ENCODE data around the gene FAM174B.

Gene FAM174B

DNA sequence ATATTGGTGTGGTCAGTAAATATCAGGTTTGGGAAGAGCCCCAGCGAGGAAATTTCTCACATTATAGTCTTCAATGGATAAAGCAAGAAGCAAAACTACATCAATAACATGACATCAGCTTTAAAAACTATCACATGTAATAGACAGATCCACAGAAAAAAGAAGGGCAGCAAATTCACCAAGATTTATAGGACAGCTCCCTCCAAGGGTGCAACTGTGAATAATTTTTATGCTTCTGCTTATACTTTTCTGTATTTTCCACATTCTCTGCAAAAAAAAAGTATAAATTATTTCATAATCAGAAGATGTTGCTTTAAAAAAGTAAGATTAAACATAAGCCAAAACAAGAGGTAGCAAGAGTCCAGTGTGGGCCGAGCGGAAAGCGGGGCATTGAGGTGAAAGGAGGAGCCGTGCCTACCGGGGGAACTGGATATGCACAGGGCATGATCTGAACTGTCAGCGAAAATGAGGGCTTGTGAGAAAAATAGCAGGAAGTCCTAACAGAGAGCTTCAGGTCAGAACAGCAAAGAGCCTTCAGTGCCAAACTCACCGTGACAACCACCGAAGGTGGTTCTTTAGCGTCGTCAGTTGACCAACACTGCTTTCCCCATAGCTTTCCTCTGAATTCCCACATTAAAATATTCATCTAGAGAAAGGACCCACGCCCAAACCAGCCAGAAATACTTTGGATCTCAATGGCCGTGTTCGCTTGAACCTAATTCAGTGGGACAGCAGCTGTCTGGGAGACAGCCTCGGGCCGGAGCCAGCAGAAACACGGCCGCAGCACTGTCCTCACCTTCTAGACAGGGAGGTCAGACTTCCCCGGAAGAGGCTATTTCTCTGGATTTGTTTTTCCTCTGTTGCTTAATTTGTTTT lies 59.8 kb downstream of the FAM174B start:
- TF ChIP-seq, protein P1, sequence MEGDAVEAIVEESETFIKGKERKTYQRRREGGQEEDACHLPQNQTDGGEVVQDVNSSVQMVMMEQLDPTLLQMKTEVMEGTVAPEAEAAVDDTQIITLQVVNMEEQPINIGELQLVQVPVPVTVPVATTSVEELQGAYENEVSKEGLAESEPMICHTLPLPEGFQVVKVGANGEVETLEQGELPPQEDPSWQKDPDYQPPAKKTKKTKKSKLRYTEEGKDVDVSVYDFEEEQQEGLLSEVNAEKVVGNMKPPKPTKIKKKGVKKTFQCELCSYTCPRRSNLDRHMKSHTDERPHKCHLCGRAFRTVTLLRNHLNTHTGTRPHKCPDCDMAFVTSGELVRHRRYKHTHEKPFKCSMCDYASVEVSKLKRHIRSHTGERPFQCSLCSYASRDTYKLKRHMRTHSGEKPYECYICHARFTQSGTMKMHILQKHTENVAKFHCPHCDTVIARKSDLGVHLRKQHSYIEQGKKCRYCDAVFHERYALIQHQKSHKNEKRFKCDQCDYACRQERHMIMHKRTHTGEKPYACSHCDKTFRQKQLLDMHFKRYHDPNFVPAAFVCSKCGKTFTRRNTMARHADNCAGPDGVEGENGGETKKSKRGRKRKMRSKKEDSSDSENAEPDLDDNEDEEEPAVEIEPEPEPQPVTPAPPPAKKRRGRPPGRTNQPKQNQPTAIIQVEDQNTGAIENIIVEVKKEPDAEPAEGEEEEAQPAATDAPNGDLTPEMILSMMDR (IDR thresholded peaks at IDR 0.05; ENCODE audit: low read length, missing control alignments): no peak
- no peak overlapping the region for H3K4me3 ChIP-seq (replicated peaks; ENCODE audit: low read depth, low read length)
- no peak for DNase-seq (ENCODE audit: low read depth)

DNA sequence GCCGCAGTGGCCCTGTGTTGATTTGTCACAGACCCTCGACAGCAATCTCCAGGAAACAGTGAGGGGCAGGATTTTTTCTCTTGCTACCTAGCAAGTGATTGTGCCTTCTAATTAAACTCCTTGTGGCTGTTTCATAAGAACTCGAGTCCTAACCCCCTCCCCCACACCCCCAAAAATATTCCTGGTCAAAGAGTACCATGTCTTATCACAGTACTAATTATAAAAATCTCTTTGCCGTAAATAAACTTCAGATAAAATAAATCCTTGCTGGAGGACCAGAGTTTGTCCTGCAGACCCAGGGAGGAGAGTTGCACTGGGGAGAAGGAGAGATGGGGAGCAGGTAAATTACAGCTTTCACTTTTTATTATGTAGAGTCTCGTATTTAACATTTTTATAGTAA lies 64.3 kb downstream of the FAM174B start:
- TF ChIP-seq, protein P1 (IDR thresholded peaks at IDR 0.05; ENCODE audit: low read length, missing control alignments): no peak
- no peak overlapping the region for H3K4me3 ChIP-seq (replicated peaks; ENCODE audit: low read depth, low read length)
- no peak for DNase-seq (ENCODE audit: low read depth)

- TF ChIP-seq, protein P1 (IDR thresholded peaks at IDR 0.05; ENCODE audit: low read length, missing control alignments): no peak
- no peak overlapping the region for H3K4me3 ChIP-seq (replicated peaks; ENCODE audit: low read depth, low read length)
- no peak for DNase-seq (ENCODE audit: low read depth)
Observed at GRCh38 chr15:92586966-92587365, 68.6 kb downstream of the FAM174B start.

DNA sequence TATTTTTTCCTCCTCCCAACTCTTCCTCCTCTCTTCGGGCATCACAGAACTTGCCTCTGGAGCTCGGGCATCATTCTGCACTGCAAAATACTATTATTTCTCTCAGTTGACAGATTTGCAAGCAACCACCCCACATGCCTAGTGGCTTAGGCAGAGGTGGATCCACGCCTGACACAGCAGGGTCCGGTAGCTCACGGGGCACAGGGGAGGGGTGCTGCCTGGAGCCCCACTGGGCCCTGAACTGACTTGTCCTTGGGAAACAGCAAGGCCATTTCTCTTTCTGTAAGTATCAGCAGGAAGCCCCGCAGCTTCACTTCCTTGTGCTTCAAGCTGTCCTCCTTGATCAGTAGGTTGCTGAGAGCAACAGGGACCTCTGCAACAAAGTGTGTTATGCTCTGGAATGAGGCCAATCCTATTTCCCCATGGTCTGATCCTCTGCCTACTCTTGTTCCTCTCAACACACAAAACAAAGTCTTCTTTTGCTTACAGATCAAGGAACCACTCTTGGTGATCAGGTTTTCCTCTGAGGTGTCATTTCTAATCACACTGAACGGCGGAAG lies 69.1 kb downstream of the FAM174B start:
- H3K4me3 ChIP-seq (replicated peaks; ENCODE audit: low read depth, low read length): no peak overlapping the region
- no peak for DNase-seq (ENCODE audit: low read depth)
- TF ChIP-seq, protein P1 (IDR thresholded peaks at IDR 0.05; ENCODE audit: low read length, missing control alignments): no peak

- no peak overlapping the region for H3K4me3 ChIP-seq (replicated peaks; ENCODE audit: low read depth, low read length)
- TF ChIP-seq, protein P1 (IDR thresholded peaks at IDR 0.05; ENCODE audit: low read length, missing control alignments): no peak
- no peak for DNase-seq (ENCODE audit: low read depth)
Observed at GRCh38 chr15:92584105-92584504, 71.5 kb downstream of the FAM174B start.

DNA sequence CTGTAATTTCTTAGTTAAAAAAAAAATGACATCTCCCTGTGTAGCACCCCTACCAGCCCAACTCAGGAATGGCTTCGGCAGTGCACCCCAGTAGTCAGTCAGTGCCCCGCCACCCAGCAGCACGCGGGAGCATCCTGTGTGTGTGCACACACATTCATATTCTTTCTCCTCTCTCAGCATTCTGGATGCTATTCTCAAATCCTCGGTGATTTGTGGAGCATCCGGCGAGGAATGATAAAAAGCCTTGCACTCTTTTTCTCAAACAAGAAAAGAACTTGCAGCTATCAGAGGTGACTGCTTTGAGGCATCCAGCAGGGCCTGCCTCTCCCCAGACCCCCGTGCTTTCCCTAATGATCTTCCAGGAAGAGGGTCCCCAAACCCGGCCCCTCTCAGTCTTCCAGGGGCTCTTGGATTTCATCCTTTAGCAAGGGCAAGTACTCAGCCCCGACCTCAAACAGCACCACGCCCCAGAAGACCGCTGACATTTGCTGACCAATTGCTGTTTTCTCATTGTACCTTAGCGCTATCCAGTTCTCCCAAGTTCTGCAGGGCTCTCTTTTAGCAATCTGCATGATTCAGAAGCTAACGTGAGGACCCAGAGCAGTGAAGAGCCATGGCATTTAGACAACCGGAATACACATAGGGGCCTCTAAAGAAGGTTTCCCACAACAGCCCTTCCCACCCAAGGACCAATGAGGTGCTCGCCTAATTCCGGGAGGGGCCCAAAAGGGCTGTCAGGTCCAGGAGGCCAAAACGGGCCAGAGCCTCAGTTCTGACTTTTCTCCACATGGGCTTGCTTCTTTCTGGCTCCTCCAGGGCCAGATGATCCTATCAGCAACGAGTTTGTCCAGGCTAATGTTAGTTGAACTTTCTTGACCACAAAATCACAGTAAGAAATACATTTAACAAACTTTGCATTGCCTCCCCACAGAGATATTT lies 72.2 kb downstream of the FAM174B start:
- TF ChIP-seq, protein P1 (IDR thresholded peaks at IDR 0.05; ENCODE audit: low read length, missing control alignments): no peak
- DNase-seq (ENCODE audit: low read depth): no peak
- no peak overlapping the region for H3K4me3 ChIP-seq (replicated peaks; ENCODE audit: low read depth, low read length)

All from fibroblast of pulmonary artery (primary cell).